HUES48 (cell line): Measurements from ENCODE around the gene SDK1.

Experiments used
- H3K27ac ChIP-seq: one replicate; pipeline ENCODE4 v1.7.0; 2013; ENCODE audit warnings: low read depth, low read length, inconsistent platforms
- H3K27me3 ChIP-seq: 2 replicates; pipeline ENCODE4 v1.6.1; 2013; ENCODE audit warnings: mild to moderate bottlenecking, low read length; ENCODE audit not compliant: control insufficient read depth, insufficient read depth
- H3K36me3 ChIP-seq: 2 replicates; pipeline ENCODE4 v1.6.1; 2013; ENCODE audit warnings: low read length; ENCODE audit not compliant: control insufficient read depth, insufficient read depth
- H3K4me1 ChIP-seq: 2 replicates; pipeline ENCODE4 v1.6.1; 2013; ENCODE audit warnings: mild to moderate bottlenecking, low read length; ENCODE audit not compliant: control insufficient read depth, insufficient read depth
- H3K4me3 ChIP-seq: 2 replicates; pipeline ENCODE4 v1.5.1; 2013; ENCODE audit warnings: mild to moderate bottlenecking, low read depth, low read length
- H3K9ac ChIP-seq: 2 replicates; pipeline ENCODE4 v1.6.1; 2013; ENCODE audit warnings: mild to moderate bottlenecking, low read depth, low read length, moderate library complexity
- H3K9me3 ChIP-seq: 2 replicates; pipeline ENCODE4 v1.6.1; 2013; ENCODE audit warnings: low read length; ENCODE audit not compliant: control insufficient read depth, insufficient read depth

Gene SDK1

GRCh38 chr7:4144172-4144701 lies 843.2 kb downstream of the SDK1 start:
- no peaks in the 10 kb centered on the region for H3K9me3 ChIP-seq

GRCh38 chr7:4144811-4145510 lies 843.9 kb downstream of the SDK1 start:
- Histone ChIP-seq H3K4me3 (no peak overlapping the region), H3K9ac (no peak overlapping the region), H3K9me3 (no peaks in the 10 kb centered on the region), H3K4me1 (peaks cover 11% of the 10 kb centered on the region; the same call in 1 of the 2 replicates), H3K27me3 (no peaks in the 10 kb centered on the region), H3K36me3 (no peaks in the 10 kb centered on the region), H3K27ac (no peak overlapping the region)

More at GRCh38 chr7:4144172-4144701, 843.2 kb downstream of the SDK1 start:
- Histone ChIP-seq H3K4me3 (no peak overlapping the region), H3K27ac (no peak overlapping the region), H3K27me3 (no peaks in the 10 kb centered on the region), H3K9ac (no peak overlapping the region), H3K4me1 (peaks cover 11% of the 10 kb centered on the region; the same call in 1 of the 2 replicates), H3K36me3 (no peaks in the 10 kb centered on the region)

GRCh38 chr7:4145576-4145975 lies 844.5 kb downstream of the SDK1 start:
- H3K36me3 ChIP-seq, result no peaks in the 10 kb centered on the region
- no peak overlapping the region for H3K4me3 ChIP-seq
- H3K27me3 ChIP-seq, result no peaks in the 10 kb centered on the region
- H3K4me1 ChIP-seq, result peaks cover 11% of the 10 kb centered on the region; the same call in 1 of the 2 replicates
- H3K9me3 ChIP-seq, result no peaks in the 10 kb centered on the region
- H3K9ac ChIP-seq, result no peak overlapping the region
- H3K27ac ChIP-seq, result no peak overlapping the region

- H3K36me3 ChIP-seq, result no peaks in the 10 kb centered on the region
- H3K9ac ChIP-seq, result no peak overlapping the region
- no peaks in the 10 kb centered on the region for H3K27me3 ChIP-seq
- H3K4me3 ChIP-seq, result no peak overlapping the region
- H3K27ac ChIP-seq, result no peak overlapping the region
- no peaks in the 10 kb centered on the region for H3K9me3 ChIP-seq
- H3K4me1 ChIP-seq, result peaks cover 11% of the 10 kb centered on the region; the same call in 1 of the 2 replicates
These were observed 847.0 kb downstream of the SDK1 start for GRCh38 chr7:4147926-4148620.

- H3K4me1 ChIP-seq, result peaks cover 11% of the 10 kb centered on the region; the same call in 1 of the 2 replicates
- H3K4me3 ChIP-seq, result no peak overlapping the region
- H3K27ac ChIP-seq, result no peak overlapping the region
- no peaks in the 10 kb centered on the region for H3K9me3 ChIP-seq
- H3K9ac ChIP-seq, result no peak overlapping the region
- no peaks in the 10 kb centered on the region for H3K36me3 ChIP-seq
- no peaks in the 10 kb centered on the region for H3K27me3 ChIP-seq
These were observed 848.2 kb downstream of the SDK1 start for GRCh38 chr7:4149236-4149635.

GRCh38 chr7:4149645-4150044 lies 848.6 kb downstream of the SDK1 start:
- no peaks in the 10 kb centered on the region for H3K27me3 ChIP-seq
- no peaks in the 10 kb centered on the region for H3K36me3 ChIP-seq
- H3K27ac ChIP-seq, result no peak overlapping the region
- H3K9me3 ChIP-seq, result no peaks in the 10 kb centered on the region
- no peak overlapping the region for H3K9ac ChIP-seq
- no peak overlapping the region for H3K4me3 ChIP-seq
- peaks cover 6% of the 10 kb centered on the region; the same call in 1 of the 2 replicates for H3K4me1 ChIP-seq

GRCh38 chr7:4150731-4151130 lies 849.7 kb downstream of the SDK1 start:
- Histone ChIP-seq H3K9me3 (no peaks in the 10 kb centered on the region), H3K27me3 (no peaks in the 10 kb centered on the region), H3K27ac (no peak overlapping the region), H3K9ac (no peak overlapping the region), H3K4me3 (no peak overlapping the region), H3K36me3 (no peaks in the 10 kb centered on the region), H3K4me1 (no peaks in the 10 kb centered on the region)

GRCh38 chr7:4151524-4151923 lies 850.5 kb downstream of the SDK1 start:
- H3K4me3 ChIP-seq, result no peak overlapping the region
- no peaks in the 10 kb centered on the region for H3K27me3 ChIP-seq
- H3K36me3 ChIP-seq, result no peaks in the 10 kb centered on the region
- H3K9ac ChIP-seq, result no peak overlapping the region
- no peaks in the 10 kb centered on the region for H3K4me1 ChIP-seq
- H3K9me3 ChIP-seq, result no peaks in the 10 kb centered on the region
- H3K27ac ChIP-seq, result no peak overlapping the region

GRCh38 chr7:4151926-4152549 lies 851.0 kb downstream of the SDK1 start:
- Histone ChIP-seq H3K27me3 (no peaks in the 10 kb centered on the region), H3K36me3 (no peaks in the 10 kb centered on the region), H3K27ac (no peak overlapping the region), H3K4me3 (no peak overlapping the region), H3K9ac (no peak overlapping the region), H3K9me3 (no peaks in the 10 kb centered on the region), H3K4me1 (no peaks in the 10 kb centered on the region)

GRCh38 chr7:4154882-4155535 lies 854.0 kb downstream of the SDK1 start:
- Histone ChIP-seq H3K27me3 (no peaks in the 10 kb centered on the region), H3K4me1 (no peaks in the 10 kb centered on the region), H3K36me3 (no peaks in the 10 kb centered on the region), H3K9ac (no peak overlapping the region), H3K27ac (no peak overlapping the region), H3K9me3 (no peaks in the 10 kb centered on the region), H3K4me3 (no peak overlapping the region)
